Tibial nerve (tissue), 4 donors: ENCODE data around the gene RAMAC. TPM values are rescaled to one million over a fixed set of nuclear protein-coding genes. Genes with fewer than 3 reads are reported as not detected.

ENCODE experiments used
- DNase-seq, 2 donors: peaks; one replicate each; pipeline ENCODE4 v3.0.0-alpha.2; 2019; ENCODE audit warnings: low spot score in 2 of 2
- H3K27ac ChIP-seq, 4 donors: fragments of 200-600 bp; sonication (generic) in 3 of 4; one replicate each; pipeline ENCODE4 v1.5.1; 2017 to 2019; ENCODE audit warnings: mild to moderate bottlenecking in 1 of 4
- H3K27me3 ChIP-seq, 2 donors: fragments of 200-600 bp; sonication (generic) in 1 of 2; one replicate each; pipeline versions ENCODE4 v1.5.1 to v1.6.0; 2017 to 2019
- H3K36me3 ChIP-seq, 3 donors: fragments of 200-600 bp; sonication (generic); one replicate each; pipeline ENCODE4 v1.5.1; 2018 to 2019
- H3K4me1 ChIP-seq, 4 donors: fragments of 200-600 bp; sonication (generic) in 3 of 4; one replicate each; pipeline ENCODE4 v1.5.1; 2017 to 2019
- H3K4me3 ChIP-seq, 4 donors: fragments of 200-600 bp; sonication (generic) in 3 of 4; one replicate each; pipeline ENCODE4 v1.5.1; 2017 to 2019; ENCODE audit warnings: mild to moderate bottlenecking in 1 of 4, moderate library complexity in 1 of 4
- H3K9me3 ChIP-seq, 4 donors: fragments of 200-600 bp; sonication (generic) in 3 of 4; one replicate each; pipeline ENCODE4 v1.5.1; 2017 to 2019
- CTCF ChIP-seq, 5 experiments: fragments of 200-600 bp in 3 of 5; fragments of 450-650 bp in 2 of 5; sonication (generic) in 3 of 5; IDR thresholded peaks; one replicate each; pipeline ENCODE4 v1.5.1; 2016 to 2019; ENCODE audit warnings: antibody characterized with exemption in 5 of 5, mild to moderate bottlenecking in 3 of 5, moderate library complexity in 2 of 5
- EP300 ChIP-seq, 2 donors: sonication (generic); formaldehyde crosslinking; IDR thresholded peaks; one replicate each; pipeline ENCODE4 v1.6.1; 2017; ENCODE audit warnings: antibody characterized with exemption in 2 of 2, mild to moderate bottlenecking in 1 of 2
- POLR2A ChIP-seq, 2 donors: fragments of 450-650 bp; IDR thresholded peaks; one replicate each; pipeline ENCODE4 v1.6.1; 2017; ENCODE audit warnings: antibody characterized with exemption in 2 of 2, mild to moderate bottlenecking in 2 of 2, moderate library complexity in 2 of 2
- WGBS, 2 donors: methylation state at CpG; one replicate each; pipeline ENCODE4 v1.1.5; 2018; 5-methylcytosine and 5-hydroxymethylcytosine counted together
- total RNA-seq, 4 donors: library from RNA; depleted of rRNA; stranded (reverse); fragments of >200 nt; gene quantifications; one replicate each; pipeline ENCODE4 v1.1.0, GENCODE V29; 2016

The RAMAC gene
- total RNA-seq, 4 donors from 2014 or later = 6.9 to 20.4 (median 15.8) TPM

- Histone ChIP-seq H3K36me3 (peaks cover 0 to 5% (median 0%) of the 10 kb centered on the region in 3 donors), H3K4me1 (no peaks in the 10 kb centered on the region), H3K27ac (no peak overlapping the region), H3K4me3 (no peak overlapping the region), H3K9me3 (no peaks in the 10 kb centered on the region), H3K27me3 (no peaks in the 10 kb centered on the region)
- TF ChIP-seq POLR2A (IDR thresholded peaks at IDR 0.05) = no peak
- TF ChIP-seq CTCF (IDR thresholded peaks at IDR 0.05) = no peak
- no peak for DNase-seq
- WGBS, 2 donors = 90 to 94% methylated on average over 1 of the region's 1 CpG
Observed at GRCh38 chr15:82972990-82973389, 13.0 kb upstream of the RAMAC start.

- 77 to 87% methylated on average over 1 of the region's 1 CpG for WGBS, 2 donors
- Histone ChIP-seq H3K27me3 (no peaks in the 10 kb centered on the region), H3K9me3 (no peaks in the 10 kb centered on the region), H3K4me1 (no peaks in the 10 kb centered on the region), H3K36me3 (peaks cover 0 to 9% (median 0%) of the 10 kb centered on the region in 3 donors), H3K4me3 (no peak overlapping the region), H3K27ac (no peak overlapping the region)
- TF ChIP-seq EP300 (IDR thresholded peaks at IDR 0.05) (no peak), POLR2A (IDR thresholded peaks at IDR 0.05) (no peak), CTCF (IDR thresholded peaks at IDR 0.05) (no peak)
- no peak for DNase-seq
Observed at GRCh38 chr15:82977076-82977475, 8.9 kb upstream of the RAMAC start.

- H3K27me3 ChIP-seq = no peaks in the 10 kb centered on the region
- H3K4me1 ChIP-seq = no peaks in the 10 kb centered on the region
- 95 to 96% methylated on average over 5 of the region's 5 CpGs for WGBS, 2 donors
- peaks cover 0 to 9% (median 0%) of the 10 kb centered on the region in 3 donors for H3K36me3 ChIP-seq
- no peak overlapping the region for H3K27ac ChIP-seq
- DNase-seq = no peak
- H3K4me3 ChIP-seq = no peak overlapping the region
- no peaks in the 10 kb centered on the region for H3K9me3 ChIP-seq
- TF ChIP-seq EP300 (IDR thresholded peaks at IDR 0.05) = no peak
Observed at GRCh38 chr15:82978438-82978837, 7.6 kb upstream of the RAMAC start.

- peaks cover 0 to 3% (median 0%) of the 10 kb centered on the region in 4 donors for H3K4me1 ChIP-seq
- no peak overlapping the region for H3K27ac ChIP-seq
- H3K27me3 ChIP-seq = no peaks in the 10 kb centered on the region
- 92 to 97% methylated on average over 1 of the region's 1 CpG for WGBS, 2 donors
- peaks cover 0 to 9% (median 0%) of the 10 kb centered on the region in 3 donors for H3K36me3 ChIP-seq
- H3K4me3 ChIP-seq = no peak overlapping the region
- DNase-seq = no peak
- no peak for TF ChIP-seq EP300 (IDR thresholded peaks at IDR 0.05)
- TF ChIP-seq POLR2A (IDR thresholded peaks at IDR 0.05) = no peak
- TF ChIP-seq CTCF (IDR thresholded peaks at IDR 0.05) = no peak
- H3K9me3 ChIP-seq = no peaks in the 10 kb centered on the region
Observed at GRCh38 chr15:82979726-82980125, 6.3 kb upstream of the RAMAC start.

- H3K36me3 ChIP-seq = peaks cover 0 to 9% (median 0%) of the 10 kb centered on the region in 3 donors
- H3K9me3 ChIP-seq = no peaks in the 10 kb centered on the region
- H3K4me1 ChIP-seq = peaks cover 0 to 12% (median 0%) of the 10 kb centered on the region in 4 donors
- no peak for TF ChIP-seq CTCF (IDR thresholded peaks at IDR 0.05)
- no peak for TF ChIP-seq EP300 (IDR thresholded peaks at IDR 0.05)
- H3K27ac ChIP-seq = no peak overlapping the region
- 27 to 32% methylated on average over 2 of the region's 2 CpGs for WGBS, 2 donors
- H3K27me3 ChIP-seq = no peaks in the 10 kb centered on the region
- DNase-seq = no peak
- H3K4me3 ChIP-seq = no peak overlapping the region
Observed at GRCh38 chr15:82980981-82981380, 5.0 kb upstream of the RAMAC start.

GRCh38 chr15:82986442-82986780, 401 bp downstream of the RAMAC start:
- WGBS, 2 donors = 0 to 1% methylated on average over 12 of the region's 12 CpGs
- peak overlapping the region; percentile 75 to 88 (median 80) for H3K4me3 ChIP-seq
- peaks cover 0 to 27% (median 0%) of the 10 kb centered on the region in 3 donors for H3K36me3 ChIP-seq
- DNase-seq = no peak
- no peaks in the 10 kb centered on the region for H3K27me3 ChIP-seq
- H3K4me1 ChIP-seq = peaks cover 0 to 27% (median 9%) of the 10 kb centered on the region in 4 donors
- TF ChIP-seq CTCF (IDR thresholded peaks at IDR 0.05) (no peak), EP300 (IDR thresholded peaks at IDR 0.05) (no peak), POLR2A (IDR thresholded peaks at IDR 0.05) (no peak)
- no peaks in the 10 kb centered on the region for H3K9me3 ChIP-seq
- H3K27ac ChIP-seq = peak overlapping the region in 3 of 4 donors; percentile 56 to 78 (median 76)
